SW480 (cell line): ENCODE measurements around the gene WDR54.
A peak's percentile ranks its signal among the peaks of the same experiment; 100 is the strongest.
"Not testable (repeated sequence)": the region's sequence is repeated elsewhere in the genome, so short reads cannot be mapped to it uniquely, and the experiment has no call there.

ENCODE experiments used
- DNase-seq: peaks from one replicate; pipeline ENCODE4 v3.0.0-alpha.2; 2016; ENCODE audit warnings: low spot score

Gene WDR54

GRCh38 chr2:74429487-74430451, 8.2 kb downstream of the WDR54 start:
- DNase-seq = peak; percentile 71

DNA sequence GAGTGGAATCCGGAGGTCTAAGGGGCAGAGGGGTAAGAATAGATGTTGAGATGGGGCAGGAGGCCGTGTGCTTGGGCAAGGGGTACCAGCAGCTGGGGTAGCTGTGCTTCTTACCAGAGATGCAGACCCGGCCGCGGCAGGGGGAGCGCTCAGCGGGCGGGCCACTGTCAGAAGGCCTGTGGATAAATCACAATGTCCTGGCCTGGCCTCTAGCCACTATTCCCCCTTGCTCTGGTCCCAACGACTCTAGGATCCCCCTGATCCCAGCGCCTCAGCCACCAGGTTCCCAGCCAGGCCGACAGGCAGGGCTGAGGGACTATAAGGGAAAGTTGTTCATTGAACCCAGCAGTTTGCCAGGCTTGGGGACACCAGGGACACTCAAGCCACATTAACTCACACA, 9.0 kb downstream of the WDR54 start:
- no peak for DNase-seq

DNA sequence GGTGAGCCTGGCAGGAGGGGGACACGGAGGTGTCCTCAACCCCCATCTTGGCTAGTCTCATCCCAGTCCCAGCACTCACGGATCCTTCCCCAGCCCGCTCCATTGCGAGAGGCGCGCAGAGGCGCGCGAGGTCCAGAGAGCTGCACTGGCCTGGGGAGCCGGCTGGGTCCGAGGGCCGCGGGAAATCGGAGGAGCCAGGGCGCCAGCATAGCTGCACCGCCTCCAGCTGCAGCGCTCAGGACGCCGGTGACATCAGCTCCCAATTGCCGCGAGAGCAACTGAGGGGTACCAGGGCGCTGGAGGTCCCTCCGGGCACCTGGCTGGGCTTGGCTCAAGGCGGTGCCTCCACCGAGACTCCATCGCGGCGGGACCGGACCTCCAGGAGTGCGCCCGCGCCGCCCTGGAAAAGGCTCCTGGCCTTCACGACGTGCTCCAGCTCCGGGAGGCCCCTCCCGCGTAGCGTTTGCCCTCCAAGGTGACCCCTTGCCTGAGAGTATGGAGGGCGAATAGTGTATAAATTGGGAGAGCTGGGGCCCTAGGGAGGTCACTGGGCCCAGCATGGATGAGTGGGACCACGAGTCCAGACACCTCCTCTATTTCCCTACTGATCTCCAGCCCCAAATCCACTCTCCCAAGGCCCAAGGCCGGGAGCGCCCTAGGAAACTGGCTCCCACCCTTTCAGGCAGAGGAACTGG, 14.7 kb downstream of the WDR54 start:
- DNase-seq = no peak

- DNase-seq = no peak
Measured at GRCh38 chr2:74436848-74437695, 15.5 kb downstream of the WDR54 start.

- DNase-seq = no peak
Measured at GRCh38 chr2:74438248-74438647, 16.7 kb downstream of the WDR54 start.

DNA sequence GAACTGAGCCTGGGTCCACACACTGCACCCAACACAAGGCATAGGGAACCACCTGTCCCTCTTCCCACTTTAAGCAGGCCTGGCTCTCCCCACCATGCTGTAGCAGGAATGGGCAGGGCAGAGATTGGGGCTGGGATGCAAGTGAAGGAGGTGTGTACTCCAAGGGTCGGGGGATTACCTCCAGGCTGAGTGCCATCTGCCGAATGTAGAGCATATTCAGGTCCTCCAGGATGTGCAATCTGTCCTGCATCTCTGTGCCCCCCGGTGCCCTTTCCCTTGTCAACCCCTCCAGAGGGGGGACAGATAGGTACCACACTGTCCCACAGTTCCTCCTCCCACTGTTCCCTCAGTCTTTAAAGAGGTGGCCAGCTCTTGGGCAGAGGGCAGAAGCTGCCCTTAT, 17.8 kb downstream of the WDR54 start:
- no peak for DNase-seq

GRCh38 chr2:74439803-74440377, 18.4 kb downstream of the WDR54 start:
- DNase-seq = no peak

- peak; percentile 94 for DNase-seq
Measured at GRCh38 chr2:74440378-74441169, 19.0 kb downstream of the WDR54 start.

DNA sequence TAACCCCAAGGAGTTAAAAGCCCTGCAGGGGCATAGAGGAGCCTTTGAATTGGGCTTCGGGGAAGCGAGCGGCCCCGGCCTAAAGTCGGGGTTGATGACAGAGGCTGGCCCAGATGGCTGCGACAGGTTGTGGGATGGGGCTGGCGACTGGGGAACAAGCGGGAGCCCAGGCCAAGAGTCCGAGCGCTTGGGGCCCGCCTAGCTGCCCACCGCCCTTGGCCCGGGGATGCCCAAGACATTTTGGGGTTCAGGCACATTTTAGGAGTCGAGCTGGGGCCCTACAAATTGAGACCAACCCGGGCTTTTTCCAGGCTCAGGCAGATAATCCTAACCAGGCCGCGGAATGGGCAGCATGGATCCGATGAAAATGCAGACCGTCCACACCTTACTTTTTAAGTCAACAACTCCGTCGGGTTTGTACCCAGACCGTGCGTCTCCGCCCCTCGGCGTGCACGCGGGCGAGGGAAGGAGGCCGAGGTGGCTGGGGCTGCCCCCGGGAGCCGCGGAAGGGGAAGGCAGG, 19.7 kb downstream of the WDR54 start:
- DNase-seq = no peak

DNA sequence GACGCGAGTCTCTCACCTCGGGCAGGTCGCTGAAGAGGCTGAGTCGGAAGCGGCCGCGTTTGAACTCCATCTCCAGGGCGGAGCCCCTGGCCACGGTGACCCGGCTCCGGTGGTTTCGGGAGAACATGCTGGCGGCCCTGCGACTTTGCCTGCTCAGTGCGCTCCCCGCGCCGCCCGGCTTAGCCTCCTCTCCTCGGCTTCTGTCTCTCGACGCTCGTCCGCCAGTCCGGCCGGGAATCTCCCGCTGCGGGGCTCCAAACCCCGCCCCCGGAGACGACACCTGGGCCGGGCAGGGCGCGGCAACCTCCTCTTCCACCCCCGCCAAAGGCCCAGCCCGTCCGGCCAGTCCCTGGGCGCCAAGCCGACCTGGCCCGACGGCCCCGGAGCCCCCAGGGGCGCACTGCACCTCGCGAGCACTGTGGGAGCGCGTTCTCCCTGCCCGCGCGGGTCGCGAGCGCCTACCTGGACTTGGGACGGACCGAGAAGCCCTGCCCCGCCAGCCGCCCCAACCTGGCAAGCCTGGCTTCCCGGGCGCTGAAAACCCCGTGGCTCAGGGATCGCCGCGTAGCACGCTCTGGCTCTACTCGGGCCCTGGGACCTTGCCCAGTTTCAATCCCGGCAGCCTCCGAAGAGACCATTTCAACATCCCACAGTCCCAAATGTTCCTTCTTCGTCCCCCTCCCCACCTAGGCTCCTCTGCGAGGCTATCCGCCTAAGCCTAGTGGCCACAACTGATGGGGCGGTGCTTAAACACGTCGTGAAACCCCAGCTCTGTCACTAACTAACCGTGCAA, 20.4 kb downstream of the WDR54 start, which contains the start of gene RTKN:
RTKN (minus strand) TSS at position 248 of the 793 bp plus-strand sequence; CDS start at position 127, 121 bp downstream.
- DNase-seq = peak; percentile 90

DNA sequence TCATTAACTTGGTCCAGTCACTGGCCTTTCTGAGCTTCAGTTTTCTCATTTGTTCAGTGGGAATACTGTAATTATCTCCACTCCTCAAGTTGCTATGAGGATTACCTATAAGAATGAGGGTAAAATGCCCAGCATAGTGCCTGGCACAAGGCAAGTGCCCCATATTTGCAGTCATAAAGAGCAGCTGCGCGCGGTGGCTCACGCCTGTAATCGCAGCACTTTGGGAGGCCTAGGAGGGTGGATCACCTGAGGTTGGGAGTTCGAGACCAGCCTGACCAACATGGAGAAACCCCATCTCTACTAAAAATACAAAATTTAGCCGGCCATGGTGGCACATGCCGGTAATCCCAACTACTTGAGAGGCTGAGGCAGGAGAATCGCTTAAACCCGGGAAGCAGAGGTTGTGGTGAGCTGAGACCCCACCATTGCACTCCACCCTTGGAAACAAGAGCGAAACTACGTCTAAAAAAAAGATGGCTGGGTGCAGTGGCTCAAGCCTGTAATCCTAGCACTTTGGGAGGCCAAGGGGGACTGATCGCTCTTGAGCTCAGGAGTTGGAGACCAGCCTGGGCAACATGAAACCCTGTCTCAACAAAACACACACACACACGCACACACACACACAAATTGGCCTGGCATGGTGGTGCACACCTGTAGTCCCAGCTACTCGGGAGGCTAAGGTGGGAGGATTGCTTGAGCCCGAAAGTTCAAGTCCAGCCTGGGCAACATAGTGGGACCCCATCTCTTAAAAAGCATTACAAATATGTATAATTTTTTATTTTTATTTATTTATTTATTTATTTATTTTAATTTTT, 21.2 kb downstream of the WDR54 start:
- DNase-seq = not testable (repeated sequence)

DNA sequence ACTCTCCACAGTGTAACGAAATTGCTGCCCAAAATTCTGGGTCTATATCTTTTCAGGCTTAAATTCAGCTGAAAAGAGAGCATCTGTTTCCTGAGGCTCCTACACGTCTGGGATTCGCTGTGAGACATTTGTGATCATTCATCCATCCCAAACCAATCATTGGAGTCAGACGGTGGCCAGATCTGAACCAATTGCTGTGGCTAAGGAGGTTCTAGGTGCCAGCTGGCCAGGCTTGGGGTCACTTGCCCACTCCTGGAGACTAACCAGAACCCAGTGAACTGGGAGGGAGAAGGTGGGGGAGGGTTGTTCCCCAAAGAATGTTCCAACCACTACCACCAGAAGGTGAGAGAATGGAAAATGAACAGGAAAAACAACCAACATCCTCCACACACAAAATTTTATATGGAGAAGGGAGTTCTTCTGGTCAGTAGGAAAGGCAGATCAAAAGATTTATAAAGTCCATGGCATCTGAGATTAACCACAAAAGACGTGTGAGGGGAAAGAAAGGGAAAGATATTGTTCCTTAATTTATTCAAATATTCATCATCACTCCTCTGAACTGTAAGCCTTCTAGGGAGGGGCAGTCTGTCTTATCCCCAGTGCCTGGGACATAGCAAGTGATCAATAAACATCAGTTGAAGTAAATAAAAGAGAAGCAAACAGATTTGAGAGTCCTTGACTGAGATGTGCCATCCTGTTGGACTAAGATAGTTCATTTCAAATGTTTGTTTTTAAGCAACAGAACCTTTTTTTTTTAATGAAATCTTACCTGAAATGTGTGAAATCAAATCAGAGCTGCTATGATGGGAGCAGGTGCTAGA, 23.2 kb downstream of the WDR54 start:
- DNase-seq = peak; percentile 72

GRCh38 chr2:74447230-74447999, 25.9 kb downstream of the WDR54 start:
- DNase-seq = no peak

- no peak for DNase-seq
Measured at GRCh38 chr2:74448771-74449170, 27.2 kb downstream of the WDR54 start.

- DNase-seq = no peak
Measured at GRCh38 chr2:74450570-74451190, 29.1 kb downstream of the WDR54 start.

DNA sequence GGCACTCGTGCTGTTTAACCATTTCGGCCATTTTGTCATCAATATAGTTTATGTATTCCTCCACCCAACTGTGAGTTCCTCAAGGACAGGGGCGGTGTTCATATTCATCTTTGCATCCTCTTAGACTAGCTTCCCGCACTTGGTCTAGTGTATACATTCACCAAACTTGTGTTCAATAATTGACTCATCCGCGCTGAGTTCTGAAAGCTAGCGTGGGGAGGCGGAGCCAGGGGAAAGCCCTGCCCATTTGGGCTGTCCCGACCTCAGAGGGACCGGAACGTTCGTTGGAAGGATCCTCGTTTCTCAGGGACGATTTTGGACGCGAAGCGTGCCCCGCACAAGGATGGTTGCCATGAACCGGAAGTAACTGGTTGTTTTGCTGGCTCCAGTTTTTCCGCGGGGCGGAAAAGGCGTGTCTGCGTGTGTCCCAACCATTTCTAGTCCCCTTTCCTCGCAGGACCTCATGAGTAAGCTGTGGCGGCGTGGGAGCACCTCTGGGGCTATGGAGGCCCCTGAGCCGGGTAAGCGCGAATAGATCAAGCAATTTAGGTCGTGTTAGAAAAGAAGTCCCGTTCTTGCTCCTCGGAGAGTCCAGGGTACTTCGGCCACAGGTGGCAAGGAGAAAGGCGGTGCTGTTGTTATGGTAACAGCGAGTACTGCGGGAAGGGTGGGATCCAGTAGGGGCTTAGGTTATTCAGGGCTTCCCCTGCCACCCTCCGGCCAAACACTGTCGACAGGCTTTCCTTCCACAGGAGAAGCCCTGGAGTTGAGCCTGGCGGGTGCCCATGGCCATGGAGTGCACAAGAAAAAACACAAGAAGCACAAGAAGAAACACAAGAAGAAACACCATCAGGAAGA, 33.4 kb downstream of the WDR54 start, which contains the start of gene INO80B:
INO80B (plus strand) TSS at position 434 of the 858 bp plus-strand sequence; CDS start at position 464, 30 bp downstream.
- peak; percentile 98 for DNase-seq
